T-helper 1 cell treated with Interleukin-12 subunit alpha and Interleukin-12 subunit beta and Interleukin-4 antibody, amounts not matched to agents 30 μg/mL and 1 μg/mL, for 36 hours (primary cell): ENCODE measurements around the gene UBE2G2.

Experiments used
- H3K27ac Mint-ChIP-seq: one replicate; pipeline ENCODE4 v1.8.0; 2021; ENCODE audit warnings: mild to moderate bottlenecking, mixed read lengths
- H3K27me3 Mint-ChIP-seq: one replicate; pipeline ENCODE4 v1.8.0; 2021; ENCODE audit warnings: low read depth, mixed read lengths
- H3K36me3 Mint-ChIP-seq: one replicate; pipeline ENCODE4 v1.8.0; 2021; ENCODE audit warnings: low read depth, mixed read lengths
- H3K4me1 Mint-ChIP-seq: one replicate; pipeline ENCODE4 v1.8.0; 2021; ENCODE audit warnings: low read depth, mixed read lengths
- H3K4me3 Mint-ChIP-seq: one replicate; pipeline ENCODE4 v1.8.0; 2021; ENCODE audit warnings: mild to moderate bottlenecking, moderate library complexity, mixed read lengths
- H3K9me3 Mint-ChIP-seq: one replicate; pipeline ENCODE4 v1.8.0; 2021; ENCODE audit warnings: mixed read lengths

The UBE2G2 gene

GRCh38 chr21:44813727-44814126 is 12.1 kb upstream of the UBE2G2 start:
- H3K36me3 Mint-ChIP-seq, result peaks cover 14% of the 10 kb centered on the region
- no peak overlapping the region for H3K27ac Mint-ChIP-seq
- peaks cover 11% of the 10 kb centered on the region for H3K4me1 Mint-ChIP-seq
- H3K4me3 Mint-ChIP-seq, result no peak overlapping the region
- no peaks in the 10 kb centered on the region for H3K27me3 Mint-ChIP-seq
- no peaks in the 10 kb centered on the region for H3K9me3 Mint-ChIP-seq

GRCh38 chr21:44813149-44813548 is 11.5 kb upstream of the UBE2G2 start:
- Mint-ChIP-seq H3K9me3 (no peaks in the 10 kb centered on the region), H3K4me3 (no peak overlapping the region), H3K27ac (no peak overlapping the region), H3K36me3 (peaks cover 14% of the 10 kb centered on the region), H3K4me1 (peaks cover 11% of the 10 kb centered on the region), H3K27me3 (no peaks in the 10 kb centered on the region)

- Mint-ChIP-seq H3K9me3 (no peaks in the 10 kb centered on the region), H3K27me3 (no peaks in the 10 kb centered on the region), H3K4me3 (no peak overlapping the region), H3K36me3 (peaks cover 14% of the 10 kb centered on the region), H3K27ac (no peak overlapping the region), H3K4me1 (peaks cover 11% of the 10 kb centered on the region)
Measured at GRCh38 chr21:44812640-44813039, 11.0 kb upstream of the UBE2G2 start.

- H3K4me1 Mint-ChIP-seq, result peaks cover 7% of the 10 kb centered on the region
Measured at GRCh38 chr21:44810779-44811178, 9.2 kb upstream of the UBE2G2 start.

GRCh38 chr21:44805859-44806258 is 4.2 kb upstream of the UBE2G2 start:
- Mint-ChIP-seq H3K27me3 (no peaks in the 10 kb centered on the region), H3K9me3 (no peaks in the 10 kb centered on the region), H3K36me3 (peaks cover 34% of the 10 kb centered on the region), H3K4me3 (no peak overlapping the region), H3K27ac (no peak overlapping the region), H3K4me1 (peaks cover 15% of the 10 kb centered on the region)

More at GRCh38 chr21:44810779-44811178, 9.2 kb upstream of the UBE2G2 start:
- peaks cover 23% of the 10 kb centered on the region for H3K36me3 Mint-ChIP-seq
- no peaks in the 10 kb centered on the region for H3K27me3 Mint-ChIP-seq
- H3K9me3 Mint-ChIP-seq, result no peaks in the 10 kb centered on the region
- H3K4me3 Mint-ChIP-seq, result no peak overlapping the region
- H3K27ac Mint-ChIP-seq, result no peak overlapping the region

GRCh38 chr21:44805226-44805625 is 3.6 kb upstream of the UBE2G2 start:
- Mint-ChIP-seq H3K27me3 (no peaks in the 10 kb centered on the region), H3K4me3 (no peak overlapping the region), H3K36me3 (peaks cover 34% of the 10 kb centered on the region), H3K9me3 (no peaks in the 10 kb centered on the region), H3K4me1 (peaks cover 21% of the 10 kb centered on the region), H3K27ac (no peak overlapping the region)

- H3K36me3 Mint-ChIP-seq, result peaks cover 34% of the 10 kb centered on the region
- no peak overlapping the region for H3K4me3 Mint-ChIP-seq
- H3K27ac Mint-ChIP-seq, result peak overlapping the region; percentile 24
- no peaks in the 10 kb centered on the region for H3K27me3 Mint-ChIP-seq
- peaks cover 21% of the 10 kb centered on the region for H3K4me1 Mint-ChIP-seq
- H3K9me3 Mint-ChIP-seq, result no peaks in the 10 kb centered on the region
Measured at GRCh38 chr21:44804762-44805161, 3.1 kb upstream of the UBE2G2 start.

- Mint-ChIP-seq H3K4me3 (peak overlapping the region; percentile 81), H3K4me1 (peaks cover 28% of the 10 kb centered on the region), H3K9me3 (no peaks in the 10 kb centered on the region), H3K27me3 (no peaks in the 10 kb centered on the region), H3K27ac (no peak overlapping the region), H3K36me3 (peaks cover 37% of the 10 kb centered on the region)
Measured at GRCh38 chr21:44803651-44804050, 2.0 kb upstream of the UBE2G2 start.

GRCh38 chr21:44802396-44803153 is 955 bp upstream of the UBE2G2 start:
- peaks cover 39% of the 10 kb centered on the region for H3K36me3 Mint-ChIP-seq
- no peaks in the 10 kb centered on the region for H3K27me3 Mint-ChIP-seq
- peak overlapping the region; percentile 81 for H3K4me3 Mint-ChIP-seq
- H3K4me1 Mint-ChIP-seq, result peaks cover 32% of the 10 kb centered on the region
- no peaks in the 10 kb centered on the region for H3K9me3 Mint-ChIP-seq
- H3K27ac Mint-ChIP-seq, result peak overlapping the region; percentile 67

GRCh38 chr21:44800971-44801467 is 601 bp downstream of the UBE2G2 start:
- Mint-ChIP-seq H3K27me3 (no peaks in the 10 kb centered on the region), H3K9me3 (no peaks in the 10 kb centered on the region), H3K36me3 (peaks cover 39% of the 10 kb centered on the region), H3K4me1 (peaks cover 41% of the 10 kb centered on the region), H3K4me3 (peak overlapping the region; percentile 98), H3K27ac (peak overlapping the region; percentile 89)

GRCh38 chr21:44800103-44800502 is 1.5 kb downstream of the UBE2G2 start:
- Mint-ChIP-seq H3K36me3 (peaks cover 36% of the 10 kb centered on the region), H3K9me3 (no peaks in the 10 kb centered on the region), H3K27me3 (no peaks in the 10 kb centered on the region), H3K27ac (no peak overlapping the region), H3K4me3 (peak overlapping the region; percentile 98), H3K4me1 (peaks cover 41% of the 10 kb centered on the region)

GRCh38 chr21:44799646-44800045 is 2.0 kb downstream of the UBE2G2 start:
- peak overlapping the region; percentile 98 for H3K4me3 Mint-ChIP-seq
- no peak overlapping the region for H3K27ac Mint-ChIP-seq
- no peaks in the 10 kb centered on the region for H3K27me3 Mint-ChIP-seq
- H3K36me3 Mint-ChIP-seq, result peaks cover 32% of the 10 kb centered on the region
- H3K9me3 Mint-ChIP-seq, result no peaks in the 10 kb centered on the region
- H3K4me1 Mint-ChIP-seq, result peaks cover 41% of the 10 kb centered on the region

- Mint-ChIP-seq H3K27ac (no peak overlapping the region), H3K4me1 (peaks cover 43% of the 10 kb centered on the region), H3K4me3 (no peak overlapping the region), H3K9me3 (no peaks in the 10 kb centered on the region), H3K36me3 (peaks cover 36% of the 10 kb centered on the region), H3K27me3 (no peaks in the 10 kb centered on the region)
Measured at GRCh38 chr21:44797775-44798174, 3.8 kb downstream of the UBE2G2 start.

GRCh38 chr21:44795342-44795741 is 6.3 kb downstream of the UBE2G2 start:
- Mint-ChIP-seq H3K9me3 (no peaks in the 10 kb centered on the region), H3K36me3 (peaks cover 37% of the 10 kb centered on the region), H3K27me3 (no peaks in the 10 kb centered on the region), H3K4me1 (peaks cover 37% of the 10 kb centered on the region), H3K4me3 (no peak overlapping the region), H3K27ac (peak overlapping the region; percentile 49)

GRCh38 chr21:44793592-44794374 is 7.8 kb downstream of the UBE2G2 start:
- Mint-ChIP-seq H3K4me1 (peaks cover 31% of the 10 kb centered on the region), H3K27ac (peak overlapping the region; percentile 17), H3K36me3 (peaks cover 30% of the 10 kb centered on the region), H3K27me3 (no peaks in the 10 kb centered on the region), H3K9me3 (no peaks in the 10 kb centered on the region), H3K4me3 (no peak overlapping the region)
